Measurements from ENCODE around the gene B3GNT9. TPM values are rescaled to one million over a fixed set of nuclear protein-coding genes. Genes with fewer than 3 reads are reported as not detected.

The B3GNT9 gene
- total RNA-seq = 1 to 10 TPM; 2.8 to 5.9 (median 4.6) TPM

- TF ChIP-seq CTCF (IDR thresholded peaks at IDR 0.05; ENCODE audit: low read depth) = no peak
These were observed at the start of gene B3GNT9 for GRCh38 chr16:67150833-67151396. Gene B3GNT9 (minus strand): TSS chr16:67150998. CDS start chr16:67150485, 513 bp downstream.

GRCh38 chr16:67200491-67200890, 49.7 kb upstream of the B3GNT9 start:
- TF ChIP-seq CTCF (IDR thresholded peaks at IDR 0.05; ENCODE audit: low read depth) = no peak

GRCh38 chr16:67199808-67200198, 49.0 kb upstream of the B3GNT9 start:
- TF ChIP-seq CTCF (IDR thresholded peaks at IDR 0.05; ENCODE audit: low read depth) = no peak

GRCh38 chr16:67199011-67199807, 48.4 kb upstream of the B3GNT9 start, which contains the start of gene ELMO3:
Gene ELMO3 (plus strand): TSS chr16:67199131. CDS start chr16:67199327, 196 bp downstream.
- TF ChIP-seq CTCF (IDR thresholded peaks at IDR 0.05; ENCODE audit: low read depth) = no peak

GRCh38 chr16:67198238-67198734, 47.5 kb upstream of the B3GNT9 start:
- TF ChIP-seq CTCF (IDR thresholded peaks at IDR 0.05; ENCODE audit: low read depth) = no peak

GRCh38 chr16:67197704-67198103, 46.9 kb upstream of the B3GNT9 start:
- no peak for TF ChIP-seq CTCF (IDR thresholded peaks at IDR 0.05; ENCODE audit: low read depth)

GRCh38 chr16:67196881-67197280, 46.1 kb upstream of the B3GNT9 start:
- no peak for TF ChIP-seq CTCF (IDR thresholded peaks at IDR 0.05; ENCODE audit: low read depth)

Data from subcutaneous adipose tissue (tissue), 4 donors.